B cell (primary cell): ENCODE data around the gene DLG2. TPM values are rescaled to one million over a fixed set of nuclear protein-coding genes. Genes with fewer than 3 reads are reported as not detected.

Experiments
- ATAC-seq: fragments of 200-7000 bp; cut with Tn5 transposase; one replicate; pipeline ENCODE4 v1.10.0; 2021; ENCODE audit warnings: low read depth, mild to moderate bottlenecking, moderate number of reproducible peaks, moderate library complexity
- CTCF ChIA-PET: fragments of 350-600 bp; sonication (Branson Sonifier 250); formaldehyde crosslinking; loops from one replicate; lab custom pipeline; 2021; ENCODE audit warnings: antibody characterized with exemption, inconsistent platforms; lab: Charles Lee
- POLR2A ChIA-PET: fragments of 350-600 bp; sonication (Branson Sonifier 250); formaldehyde crosslinking; loops from one replicate; lab custom pipeline; 2021; ENCODE audit warnings: antibody characterized with exemption; lab: Charles Lee
- DNase-seq: peaks from one replicate; pipeline ENCODE4 v3.0.0; 2013
- H2AFZ ChIP-seq: 2 replicates; pipeline ENCODE4 v1.6.1; 2012; ENCODE audit warnings: mild to moderate bottlenecking, low read depth, low read length; ENCODE audit not compliant: insufficient read depth, poor library complexity, severe bottlenecking
- H3K27ac ChIP-seq, 2 donors: 1 replicate in 1 of 2; 2 replicates in 1 of 2; pipeline ENCODE4 v1.5.1; 2012 to 2013; ENCODE audit warnings: low read length in 2 of 2, mild to moderate bottlenecking in 2 of 2, moderate library complexity in 1 of 2
- H3K27me3 ChIP-seq, 4 experiments: fragments of 200-600 bp in 1 of 4; sonication (generic) in 1 of 4; replicated peaks in 1 of 4; 1 replicate in 2 of 4; 2 replicates in 2 of 4; pipeline versions ENCODE4 v1.6.1 to v1.7.0; 2013 to 2016; ENCODE audit warnings: low read length in 3 of 4, mild to moderate bottlenecking in 2 of 4, mixed read lengths in 1 of 4, moderate library complexity in 1 of 4; ENCODE audit not compliant: insufficient read depth in 4 of 4, control insufficient read depth in 3 of 4; ENCODE audit errors: control extremely low read depth in 1 of 4
- H3K36me3 ChIP-seq, 2 experiments: replicated peaks in 1 of 2; 1 replicate in 1 of 2; 2 replicates in 1 of 2; pipeline versions ENCODE4 v1.6.1 to v1.7.1; 2013; ENCODE audit warnings: low read length in 1 of 2; ENCODE audit not compliant: insufficient read depth in 2 of 2, control insufficient read depth in 1 of 2; ENCODE audit errors: control extremely low read depth in 1 of 2, extremely low read depth in 1 of 2
- H3K4me1 ChIP-seq, 2 donors: fragments of 200-600 bp in 1 of 2; sonication (generic) in 1 of 2; 1 replicate in 1 of 2; 2 replicates in 1 of 2; pipeline versions ENCODE4 v1.5.1 to v1.6.1; 2013 to 2017; ENCODE audit warnings: low read length in 2 of 2; ENCODE audit not compliant: control insufficient read depth in 2 of 2, insufficient read depth in 2 of 2
- H3K4me2 ChIP-seq: replicated peaks from 2 replicates; pipeline ENCODE3; 2012; ENCODE audit warnings: mild to moderate bottlenecking, low read depth, low read length; ENCODE audit not compliant: poor library complexity, severe bottlenecking
- H3K4me3 ChIP-seq, 5 experiments: fragments of 200-600 bp in 1 of 5; sonication (generic) in 1 of 5; 1 replicate in 3 of 5; 2 replicates in 2 of 5; pipeline versions ENCODE4 v1.5.1 to v1.7.0; 2011 to 2016; ENCODE audit warnings: low read length in 4 of 5, mild to moderate bottlenecking in 4 of 5, low read depth in 2 of 5, control low read depth in 1 of 5, moderate library complexity in 1 of 5; ENCODE audit not compliant: insufficient read depth in 1 of 5; ENCODE audit errors: control extremely low read depth in 1 of 5, extremely low read depth in 1 of 5
- H3K79me2 ChIP-seq: fragments of 200-600 bp; sonication (generic); one replicate; pipeline ENCODE4 v1.6.0; 2016; ENCODE audit warnings: low read length; ENCODE audit not compliant: control insufficient read depth, insufficient read depth
- H3K9ac ChIP-seq: fragments of 200-600 bp; sonication (generic); 2 replicates; pipeline ENCODE4 v1.6.1; 2017; ENCODE audit warnings: mild to moderate bottlenecking, low read length, moderate library complexity
- H3K9me3 ChIP-seq, 3 donors: one replicate each; pipeline versions ENCODE4 v1.6.1 to v1.7.1; 2013; ENCODE audit warnings: low read length in 2 of 3; ENCODE audit not compliant: control insufficient read depth in 2 of 3, insufficient read depth in 1 of 3; ENCODE audit errors: control extremely low read depth in 1 of 3
- H4K20me1 ChIP-seq: 2 replicates; pipeline ENCODE4 v1.6.0; 2012; ENCODE audit warnings: mild to moderate bottlenecking, low read length; ENCODE audit not compliant: insufficient read depth, control insufficient read depth, poor library complexity, severe bottlenecking
- H3K27ac Mint-ChIP-seq: one replicate; pipeline ENCODE4 v1.8.0; 2021; ENCODE audit warnings: mixed read lengths
- H3K27me3 Mint-ChIP-seq: one replicate; pipeline ENCODE4 v1.8.0; 2021; ENCODE audit warnings: mixed read lengths
- H3K4me1 Mint-ChIP-seq: one replicate; pipeline ENCODE4 v1.8.0; 2021; ENCODE audit warnings: mixed read lengths
- H3K4me3 Mint-ChIP-seq: one replicate; pipeline ENCODE4 v1.8.0; 2021; ENCODE audit warnings: mixed read lengths
- H3K9me3 Mint-ChIP-seq: one replicate; pipeline ENCODE4 v1.8.0; 2022; ENCODE audit warnings: mixed read lengths; ENCODE audit not compliant: insufficient read depth
- CTCF ChIP-seq: fragments of 200-600 bp; IDR thresholded peaks from one replicate; pipeline ENCODE4 v1.8.0; 2022; ENCODE audit warnings: antibody characterized with exemption, mild to moderate bottlenecking
- EZH2 ChIP-seq: IDR thresholded peaks from 2 replicates; pipeline ENCODE4 v1.6.1; 2012; ENCODE audit warnings: borderline replicate concordance, low read depth, mild to moderate bottlenecking, moderate library complexity, low read length; ENCODE audit not compliant: insufficient read depth, poor library complexity, severe bottlenecking
- WGBS: methylation state at CpG from one replicate; pipeline ENCODE4 v1.1.5; 2013; ENCODE audit warnings: missing lambda C conversion rate; ENCODE audit not compliant: insufficient coverage; 5-methylcytosine and 5-hydroxymethylcytosine counted together
- intact Hi-C: fragments of 100-400 bp; cut with micrococcal nuclease; formaldehyde crosslinking; loops from one replicate; pipeline ENCODE4 v1.10.0; 2022
- polyA plus RNA-seq: library from polyadenylated mRNA; depleted of rRNA; stranded (reverse); fragments of >200 nt; gene quantifications from 2 replicates; pipeline ENCODE4 v1.2.3, GENCODE V29; 2012
- total RNA-seq, 2 donors: library from RNA; stranded (reverse); fragments of 120-200 nt in 1 of 2; gene quantifications; 1 replicate in 1 of 2; 2 replicates in 1 of 2; pipeline versions ENCODE4 v1.2.3 to v1.2.4, GENCODE V29; 2013 to 2022

Gene DLG2
- total and polyA plus RNA-seq, 2 donors (not counting 1 experiment from before 2014, with no cell fraction given): 0.54 to 5.4 TPM

- Mint-ChIP-seq H3K27ac (no peak overlapping the region), H3K27me3 (no peaks in the 10 kb centered on the region), H3K4me1 (no peaks in the 10 kb centered on the region), H3K4me3 (no peak overlapping the region), H3K9me3 (no peaks in the 10 kb centered on the region)
- ATAC-seq (no peak), DNase-seq (no peak)
- Histone ChIP-seq H3K27ac (no peak overlapping the region), H2AFZ (no peak overlapping the region), H3K27me3 (no peaks in the 10 kb centered on the region), H3K36me3 (no peaks in the 10 kb centered on the region), H3K79me2 (no peaks in the 10 kb centered on the region), H3K9me3 (no peaks in the 10 kb centered on the region), H3K4me1 (no peaks in the 10 kb centered on the region), H3K9ac (no peak overlapping the region), H3K4me3 (no peak overlapping the region), H3K4me2 (no peak overlapping the region), H4K20me1 (no peaks in the 10 kb centered on the region)
- POLR2A ChIA-PET: no interaction called here
- no peak for TF ChIP-seq CTCF
- CTCF ChIA-PET: no interaction called here
- intact Hi-C loops: no loop called here
- WGBS: 96% methylated on average over 2 of the region's 4 CpGs
These were observed 1392.5 kb downstream of the DLG2 start for GRCh38 chr11:84234462-84235202.

GRCh38 chr11:84234011-84234410 is 1393.1 kb downstream of the DLG2 start:
- H3K9me3 ChIP-seq: no peaks in the 10 kb centered on the region
- intact Hi-C loops: no loop called here
- no peak overlapping the region for H3K27ac Mint-ChIP-seq
- H3K4me2 ChIP-seq: no peak overlapping the region
- no peaks in the 10 kb centered on the region for H3K4me1 Mint-ChIP-seq
- H3K4me3 ChIP-seq: no peak overlapping the region
- no peaks in the 10 kb centered on the region for H3K4me1 ChIP-seq
- POLR2A ChIA-PET: no interaction called here
- H3K9me3 Mint-ChIP-seq: no peaks in the 10 kb centered on the region
- no peaks in the 10 kb centered on the region for H3K27me3 ChIP-seq
- 90% methylated on average over 2 of the region's 2 CpGs for WGBS
- CTCF ChIA-PET: no interaction called here
- no peak for DNase-seq
- H3K27ac ChIP-seq: no peak overlapping the region
- H3K9ac ChIP-seq: no peak overlapping the region
- no peak for ATAC-seq
- TF ChIP-seq CTCF (no peak), EZH2 (no peak)
- no peak overlapping the region for H3K4me3 Mint-ChIP-seq
- H3K36me3 ChIP-seq: no peaks in the 10 kb centered on the region
- H4K20me1 ChIP-seq: no peaks in the 10 kb centered on the region
- H3K27me3 Mint-ChIP-seq: no peaks in the 10 kb centered on the region
- H2AFZ ChIP-seq: no peak overlapping the region
- no peaks in the 10 kb centered on the region for H3K79me2 ChIP-seq
